HepG2 (cell line): ENCODE results near the gene P2RY6. TPM values are rescaled to one million over a fixed set of nuclear protein-coding genes. Genes with fewer than 3 reads are reported as not detected.
A peak's percentile ranks its signal among the peaks of the same experiment; 100 is the strongest.

Experiments
- SP2 ChIP-seq: sonication (generic); formaldehyde crosslinking; IDR thresholded peaks from 2 replicates; pipeline ENCODE4 v1.5.1; 2020; ENCODE audit warnings: mild to moderate bottlenecking, missing genetic modification reagents
- TGIF2 ChIP-seq: IDR thresholded peaks from 2 replicates; pipeline ENCODE4 v1.6.1; 2016; ENCODE audit warnings: control low read depth, missing compliant biosample characterization
- ZBTB8A ChIP-seq: sonication (generic); formaldehyde crosslinking; IDR thresholded peaks from 2 replicates; pipeline ENCODE4 v1.4.0; 2020; ENCODE audit warnings: mild to moderate bottlenecking, low read depth, missing genetic modification reagents, borderline replicate concordance
- ZNF263 ChIP-seq: sonication (generic); formaldehyde crosslinking; IDR thresholded peaks from 2 replicates; pipeline ENCODE4 v1.4.0; 2020; ENCODE audit warnings: missing genetic modification reagents
- ZNF329 ChIP-seq: sonication (generic); formaldehyde crosslinking; IDR thresholded peaks from 2 replicates; pipeline ENCODE4 v1.9.0; 2021; ENCODE audit warnings: low read depth, mild to moderate bottlenecking, missing genetic modification reagents
- polyA plus RNA-seq, 8 experiments: library from polyadenylated mRNA; depleted of rRNA in 3 of 8; stranded (reverse) in 7 of 8; unstranded in 1 of 8; fragments of >200 nt; fragmentation: Illumina TruSeq in 4 of 8; extraction: Trizol in 4 of 8; gene quantifications; 2 replicates each; pipeline versions ENCODE4 v1.2.1 to v1.2.3, GENCODE V29; 2011 to 2016; ENCODE audit warnings: low read depth in 4 of 8, missing spikeins in 1 of 8, mixed read lengths in 1 of 8; ENCODE audit not compliant: insufficient read depth in 1 of 8
- total RNA-seq, 5 experiments: library from RNA; depleted of rRNA; stranded (reverse); fragments of >200 nt; fragmentation: Illumina TruSeq; extraction: Trizol; gene quantifications; 2 replicates each; pipeline ENCODE4 v1.2.3, GENCODE V29; 2016; ENCODE audit warnings: low read depth in 1 of 5
- TF ChIP-seq, protein P1 (sequence below): sonication (generic); formaldehyde crosslinking; IDR thresholded peaks from 2 replicates; pipeline ENCODE4 v1.4.0; 2020; ENCODE audit warnings: mild to moderate bottlenecking, missing genetic modification reagents, borderline replicate concordance
- TF ChIP-seq, protein P2 (sequence below): sonication (generic); formaldehyde crosslinking; IDR thresholded peaks from 2 replicates; pipeline ENCODE4 v1.5.0; 2020; ENCODE audit warnings: missing genetic modification reagents
- TF ChIP-seq, protein P3 (sequence below): IDR thresholded peaks from 2 replicates; pipeline ENCODE4 v1.6.1; 2016; ENCODE audit warnings: missing compliant biosample characterization, missing genetic modification reagents, borderline replicate concordance
- TF ChIP-seq, protein P4 (sequence below): sonication (generic); formaldehyde crosslinking; IDR thresholded peaks from 2 replicates; pipeline ENCODE4 v1.5.0; 2020; ENCODE audit warnings: missing genetic modification reagents
- TF ChIP-seq, protein P5 (sequence below): sonication (generic); formaldehyde crosslinking; IDR thresholded peaks from 2 replicates; pipeline ENCODE4 v1.8.0; 2022; ENCODE audit warnings: mild to moderate bottlenecking, missing genetic modification reagents, moderate library complexity
- TF ChIP-seq, protein P6 (sequence below): sonication (generic); formaldehyde crosslinking; IDR thresholded peaks from 2 replicates; pipeline ENCODE4 v1.4.0; 2020; ENCODE audit warnings: mild to moderate bottlenecking, missing genetic modification reagents
- TF ChIP-seq, protein P7 (sequence below): sonication (generic); formaldehyde crosslinking; IDR thresholded peaks from 2 replicates; pipeline ENCODE4 v1.5.1; 2020; ENCODE audit warnings: missing genetic modification reagents, mild to moderate bottlenecking, borderline replicate concordance

The P2RY6 gene
- total and polyA plus RNA-seq, 2 of the 13 experiments (the other 11 are each of a cell fraction or from before 2014, with no cell fraction given) = 0.09 to 0.29 TPM

DNA sequence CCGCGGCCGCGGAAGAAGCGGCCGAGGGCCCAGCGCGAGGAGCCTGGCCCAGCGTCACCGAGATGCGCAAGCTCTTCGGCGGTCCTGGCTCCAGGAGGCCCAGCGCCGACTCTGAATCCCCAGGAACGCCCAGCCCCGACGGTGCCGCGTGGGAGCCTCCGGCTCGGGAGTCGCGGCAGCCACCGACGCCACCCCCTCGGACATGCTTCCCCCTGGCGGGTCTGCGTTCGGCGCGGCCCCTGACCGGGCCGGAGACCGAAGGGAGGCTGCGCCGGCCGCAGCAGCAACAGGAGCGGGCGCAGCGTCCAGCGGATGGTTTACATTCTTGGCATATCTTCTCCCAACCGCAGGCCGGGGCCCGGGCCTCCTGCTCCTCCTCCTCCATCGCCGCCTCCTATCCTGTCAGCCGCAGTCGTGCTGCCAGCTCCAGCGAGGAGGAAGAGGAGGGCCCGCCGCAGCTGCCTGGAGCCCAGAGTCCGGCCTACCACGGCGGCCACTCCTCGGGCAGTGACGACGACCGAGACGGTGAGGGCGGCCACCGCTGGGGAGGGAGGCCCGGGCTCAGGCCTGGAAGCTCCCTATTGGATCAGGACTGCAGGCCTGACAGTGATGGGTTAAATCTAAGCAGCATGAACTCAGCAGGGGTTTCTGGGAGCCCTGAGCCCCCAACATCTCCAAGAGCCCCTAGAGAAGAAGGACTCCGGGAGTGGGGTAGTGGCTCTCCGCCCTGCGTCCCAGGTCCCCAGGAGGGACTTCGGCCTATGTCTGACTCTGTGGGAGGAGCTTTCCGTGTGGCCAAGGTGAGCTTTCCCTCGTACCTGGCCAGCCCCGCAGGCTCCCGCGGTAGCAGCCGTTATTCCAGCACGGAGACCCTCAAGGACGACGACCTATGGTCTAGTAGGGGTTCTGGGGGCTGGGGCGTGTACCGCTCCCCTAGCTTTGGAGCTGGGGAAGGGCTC, 37.1 kb downstream of the P2RY6 start (continued):
- TF ChIP-seq, protein P1, sequence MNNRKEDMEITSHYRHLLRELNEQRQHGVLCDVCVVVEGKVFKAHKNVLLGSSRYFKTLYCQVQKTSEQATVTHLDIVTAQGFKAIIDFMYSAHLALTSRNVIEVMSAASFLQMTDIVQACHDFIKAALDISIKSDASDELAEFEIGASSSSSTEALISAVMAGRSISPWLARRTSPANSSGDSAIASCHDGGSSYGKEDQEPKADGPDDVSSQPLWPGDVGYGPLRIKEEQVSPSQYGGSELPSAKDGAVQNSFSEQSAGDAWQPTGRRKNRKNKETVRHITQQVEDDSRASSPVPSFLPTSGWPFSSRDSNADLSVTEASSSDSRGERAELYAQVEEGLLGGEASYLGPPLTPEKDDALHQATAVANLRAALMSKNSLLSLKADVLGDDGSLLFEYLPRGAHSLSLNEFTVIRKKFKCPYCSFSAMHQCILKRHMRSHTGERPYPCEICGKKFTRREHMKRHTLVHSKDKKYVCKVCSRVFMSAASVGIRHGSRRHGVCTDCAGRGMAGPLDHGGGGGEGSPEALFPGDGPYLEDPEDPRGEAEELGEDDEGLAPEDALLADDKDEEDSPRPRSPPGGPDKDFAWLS (CRISPR knock-in tag) = no peak
- no peak for TF ChIP-seq ZBTB8A (CRISPR knock-in tag)
- TF ChIP-seq, protein P2, sequence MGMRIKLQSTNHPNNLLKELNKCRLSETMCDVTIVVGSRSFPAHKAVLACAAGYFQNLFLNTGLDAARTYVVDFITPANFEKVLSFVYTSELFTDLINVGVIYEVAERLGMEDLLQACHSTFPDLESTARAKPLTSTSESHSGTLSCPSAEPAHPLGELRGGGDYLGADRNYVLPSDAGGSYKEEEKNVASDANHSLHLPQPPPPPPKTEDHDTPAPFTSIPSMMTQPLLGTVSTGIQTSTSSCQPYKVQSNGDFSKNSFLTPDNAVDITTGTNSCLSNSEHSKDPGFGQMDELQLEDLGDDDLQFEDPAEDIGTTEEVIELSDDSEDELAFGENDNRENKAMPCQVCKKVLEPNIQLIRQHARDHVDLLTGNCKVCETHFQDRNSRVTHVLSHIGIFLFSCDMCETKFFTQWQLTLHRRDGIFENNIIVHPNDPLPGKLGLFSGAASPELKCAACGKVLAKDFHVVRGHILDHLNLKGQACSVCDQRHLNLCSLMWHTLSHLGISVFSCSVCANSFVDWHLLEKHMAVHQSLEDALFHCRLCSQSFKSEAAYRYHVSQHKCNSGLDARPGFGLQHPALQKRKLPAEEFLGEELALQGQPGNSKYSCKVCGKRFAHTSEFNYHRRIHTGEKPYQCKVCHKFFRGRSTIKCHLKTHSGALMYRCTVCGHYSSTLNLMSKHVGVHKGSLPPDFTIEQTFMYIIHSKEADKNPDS (CRISPR knock-in tag) = no peak; the same call in 1 of the 2 replicates
- TF ChIP-seq, protein P3, sequence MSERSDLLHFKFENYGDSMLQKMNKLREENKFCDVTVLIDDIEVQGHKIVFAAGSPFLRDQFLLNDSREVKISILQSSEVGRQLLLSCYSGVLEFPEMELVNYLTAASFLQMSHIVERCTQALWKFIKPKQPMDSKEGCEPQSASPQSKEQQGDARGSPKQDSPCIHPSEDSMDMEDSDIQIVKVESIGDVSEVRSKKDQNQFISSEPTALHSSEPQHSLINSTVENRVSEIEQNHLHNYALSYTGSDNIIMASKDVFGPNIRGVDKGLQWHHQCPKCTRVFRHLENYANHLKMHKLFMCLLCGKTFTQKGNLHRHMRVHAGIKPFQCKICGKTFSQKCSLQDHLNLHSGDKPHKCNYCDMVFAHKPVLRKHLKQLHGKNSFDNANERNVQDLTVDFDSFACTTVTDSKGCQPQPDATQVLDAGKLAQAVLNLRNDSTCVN (CRISPR knock-in tag) = 0 out of 2 replicates have a peak, but pooled peaks have one; percentile 36
- TF ChIP-seq, protein P4, sequence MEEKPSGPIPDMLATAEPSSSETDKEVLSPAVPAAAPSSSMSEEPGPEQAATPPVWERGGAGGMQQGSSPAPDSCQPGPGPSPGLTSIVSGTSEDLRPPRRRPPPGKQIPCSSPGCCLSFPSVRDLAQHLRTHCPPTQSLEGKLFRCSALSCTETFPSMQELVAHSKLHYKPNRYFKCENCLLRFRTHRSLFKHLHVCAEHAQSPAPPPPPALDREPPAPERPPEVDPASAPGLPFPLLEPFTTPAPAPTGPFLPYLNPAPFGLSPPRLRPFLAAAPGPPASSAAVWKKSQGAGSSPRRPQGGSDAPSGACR = peak; percentile 91
- peak; percentile 87 for TF ChIP-seq TGIF2 (CRISPR knock-in tag)
- TF ChIP-seq ZNF329 = 0 out of 2 replicates have a peak, but pooled peaks have one; percentile 48
- peak; percentile 89 for TF ChIP-seq ZNF263 (CRISPR knock-in tag)
- TF ChIP-seq, protein P5, sequence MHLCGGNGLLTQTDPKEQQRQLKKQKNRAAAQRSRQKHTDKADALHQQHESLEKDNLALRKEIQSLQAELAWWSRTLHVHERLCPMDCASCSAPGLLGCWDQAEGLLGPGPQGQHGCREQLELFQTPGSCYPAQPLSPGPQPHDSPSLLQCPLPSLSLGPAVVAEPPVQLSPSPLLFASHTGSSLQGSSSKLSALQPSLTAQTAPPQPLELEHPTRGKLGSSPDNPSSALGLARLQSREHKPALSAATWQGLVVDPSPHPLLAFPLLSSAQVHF (CRISPR knock-in tag) = peak; percentile 76; the same call in 1 of the 2 replicates
- TF ChIP-seq, protein P6, sequence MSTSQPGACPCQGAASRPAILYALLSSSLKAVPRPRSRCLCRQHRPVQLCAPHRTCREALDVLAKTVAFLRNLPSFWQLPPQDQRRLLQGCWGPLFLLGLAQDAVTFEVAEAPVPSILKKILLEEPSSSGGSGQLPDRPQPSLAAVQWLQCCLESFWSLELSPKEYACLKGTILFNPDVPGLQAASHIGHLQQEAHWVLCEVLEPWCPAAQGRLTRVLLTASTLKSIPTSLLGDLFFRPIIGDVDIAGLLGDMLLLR (CRISPR knock-in tag) = no peak; the same call in 1 of the 2 replicates
- TF ChIP-seq, protein P7, sequence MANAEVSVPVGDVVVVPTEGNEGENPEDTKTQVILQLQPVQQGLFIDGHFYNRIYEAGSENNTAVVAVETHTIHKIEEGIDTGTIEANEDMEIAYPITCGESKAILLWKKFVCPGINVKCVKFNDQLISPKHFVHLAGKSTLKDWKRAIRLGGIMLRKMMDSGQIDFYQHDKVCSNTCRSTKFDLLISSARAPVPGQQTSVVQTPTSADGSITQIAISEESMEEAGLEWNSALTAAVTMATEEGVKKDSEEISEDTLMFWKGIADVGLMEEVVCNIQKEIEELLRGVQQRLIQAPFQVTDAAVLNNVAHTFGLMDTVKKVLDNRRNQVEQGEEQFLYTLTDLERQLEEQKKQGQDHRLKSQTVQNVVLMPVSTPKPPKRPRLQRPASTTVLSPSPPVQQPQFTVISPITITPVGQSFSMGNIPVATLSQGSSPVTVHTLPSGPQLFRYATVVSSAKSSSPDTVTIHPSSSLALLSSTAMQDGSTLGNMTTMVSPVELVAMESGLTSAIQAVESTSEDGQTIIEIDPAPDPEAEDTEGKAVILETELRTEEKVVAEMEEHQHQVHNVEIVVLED (CRISPR knock-in tag) = peak; percentile 65; the same call in 1 of the 2 replicates
- TF ChIP-seq SP2 (CRISPR knock-in tag) = no peak; the same call in 1 of the 2 replicates
